22Rv1 (cell line): ENCODE data around the gene PLIN5.

Experiments used
- H3K27ac ChIP-seq: fragments of 450-650 bp; 2 replicates; pipeline ENCODE4 v1.5.1; 2017
- CTCF ChIP-seq: fragments of 450-650 bp; IDR thresholded peaks from 2 replicates; pipeline ENCODE4 v1.5.1; 2017; ENCODE audit warnings: mild to moderate bottlenecking
- ZFX ChIP-seq: fragments of 450-650 bp; IDR thresholded peaks from 2 replicates; pipeline ENCODE4 v1.6.1; 2017; ENCODE audit warnings: antibody characterized with exemption, borderline replicate concordance

Gene PLIN5

GRCh38 chr19:4507150-4507452 is 27.9 kb downstream of the PLIN5 start:
- no peak overlapping the region for H3K27ac ChIP-seq
- no peak for TF ChIP-seq ZFX
- no peak for TF ChIP-seq CTCF

GRCh38 chr19:4506449-4507149 is 28.4 kb downstream of the PLIN5 start:
- H3K27ac ChIP-seq = no peak overlapping the region

GRCh38 chr19:4505570-4506448 is 29.2 kb downstream of the PLIN5 start:
- no peak overlapping the region for H3K27ac ChIP-seq
- TF ChIP-seq ZFX = no peak
- no peak for TF ChIP-seq CTCF

More at GRCh38 chr19:4506449-4507149, 28.4 kb downstream of the PLIN5 start:
- TF ChIP-seq CTCF (no peak), ZFX (no peak)

- TF ChIP-seq CTCF (no peak), ZFX (no peak)
- H3K27ac ChIP-seq = no peak overlapping the region
Observed at GRCh38 chr19:4504891-4505569, 30.0 kb downstream of the PLIN5 start.

GRCh38 chr19:4504297-4504701 is 30.7 kb downstream of the PLIN5 start:
- no peak for TF ChIP-seq ZFX
- no peak for TF ChIP-seq CTCF
- no peak overlapping the region for H3K27ac ChIP-seq

- TF ChIP-seq CTCF (no peak), ZFX (no peak)
- no peak overlapping the region for H3K27ac ChIP-seq
Observed at GRCh38 chr19:4503825-4504170, 31.2 kb downstream of the PLIN5 start.
